ENCODE measurements around the gene SLC6A17. TPM values are rescaled to one million over a fixed set of nuclear protein-coding genes. Genes with fewer than 3 reads are reported as not detected.

Gene SLC6A17
- total RNA-seq, 1 experiment from 2014 or later, result not detected

DNA sequence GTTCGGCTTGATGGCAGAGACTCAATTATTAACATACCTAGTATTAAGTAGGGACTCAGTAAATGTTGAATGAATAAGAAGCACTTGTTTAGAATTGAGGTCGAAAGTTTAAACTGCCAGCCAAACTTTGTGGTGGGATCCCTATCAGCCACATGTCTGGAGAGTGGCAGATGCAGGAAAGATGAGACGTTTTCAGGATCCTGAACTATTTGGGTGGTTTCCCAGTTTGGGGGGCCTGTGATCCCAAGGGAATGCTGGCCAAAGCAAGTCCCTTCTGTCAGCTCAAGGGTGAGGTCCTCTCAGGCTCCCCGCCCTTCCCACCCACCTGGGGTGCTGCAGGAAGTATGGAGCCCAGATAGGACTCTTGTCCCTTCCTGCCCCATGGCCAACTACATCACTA lies 98.5 kb downstream of the SLC6A17 start:
- POLR2A ChIA-PET (ENCODE audit: low non-redundant PET), result no interaction called here
- Histone ChIP-seq H3K4me1 (ENCODE audit: insufficient read depth, low read length, poor library complexity, severe bottlenecking) (no peaks in the 10 kb centered on the region), H3K27ac (ENCODE audit: low read depth, low read length, poor library complexity, severe bottlenecking) (no peak overlapping the region), H3K36me3 (ENCODE audit: insufficient read depth, low read length, poor library complexity, severe bottlenecking) (no peaks in the 10 kb centered on the region), H3K9me3 (ENCODE audit: low read depth, low read length, poor library complexity, severe bottlenecking) (no peaks in the 10 kb centered on the region), H3K27me3 (replicated peaks; ENCODE audit: insufficient read depth, low read depth, low read length, poor library complexity) (no peaks in the 10 kb centered on the region), H3K4me3 (ENCODE audit: low read depth, low read length, poor library complexity, severe bottlenecking) (no peak overlapping the region)
- TF ChIP-seq CTCF (conservative IDR thresholded peaks at IDR 0.05; ENCODE audit: low read depth, low read length) (no peak), EZH2 (IDR thresholded peaks at IDR 0.05; ENCODE audit: borderline replicate concordance, low read depth, low read length, poor library complexity, severe bottlenecking) (no peak)
- CTCF ChIA-PET, result no interaction called here
- no TSS peak for BruUV-seq (replicated peaks)
- intact Hi-C loops (cut with micrococcal nuclease; ENCODE audit: unreplicated experiment), result no loop called here
- no peak for DNase-seq (ENCODE audit: low spot score)

DNA sequence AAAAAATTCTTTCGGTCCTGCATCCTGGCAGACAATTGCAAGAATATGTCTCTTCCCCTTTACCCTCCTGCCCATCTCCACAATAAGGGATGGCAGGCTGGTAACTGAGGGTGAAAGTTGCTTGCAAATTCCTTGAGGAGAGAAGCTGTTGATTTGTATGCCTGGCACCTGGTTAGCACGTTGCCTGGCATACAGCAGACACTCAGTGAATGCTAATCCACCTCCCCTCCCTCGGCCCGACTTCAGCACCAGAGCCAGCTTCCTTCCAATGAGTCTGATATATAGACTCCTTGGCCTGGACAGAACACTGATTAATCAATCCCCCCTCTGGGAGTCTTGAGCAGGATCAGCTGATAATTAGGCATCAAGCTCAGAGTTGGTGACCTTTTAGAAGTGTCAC lies 99.0 kb downstream of the SLC6A17 start:
- Histone ChIP-seq H3K4me3 (ENCODE audit: low read depth, low read length, poor library complexity, severe bottlenecking) (no peak overlapping the region), H3K9me3 (ENCODE audit: low read depth, low read length, poor library complexity, severe bottlenecking) (no peaks in the 10 kb centered on the region), H3K27me3 (replicated peaks; ENCODE audit: insufficient read depth, low read depth, low read length, poor library complexity) (no peaks in the 10 kb centered on the region), H3K36me3 (ENCODE audit: insufficient read depth, low read length, poor library complexity, severe bottlenecking) (no peaks in the 10 kb centered on the region), H3K27ac (ENCODE audit: low read depth, low read length, poor library complexity, severe bottlenecking) (no peak overlapping the region), H3K4me1 (ENCODE audit: insufficient read depth, low read length, poor library complexity, severe bottlenecking) (no peaks in the 10 kb centered on the region)
- ChIA-PET CTCF (no interaction called here), POLR2A (ENCODE audit: low non-redundant PET) (no interaction called here)
- intact Hi-C loops (cut with micrococcal nuclease; ENCODE audit: unreplicated experiment), result no loop called here
- TF ChIP-seq CTCF (conservative IDR thresholded peaks at IDR 0.05; ENCODE audit: low read depth, low read length) (no peak), EZH2 (IDR thresholded peaks at IDR 0.05; ENCODE audit: borderline replicate concordance, low read depth, low read length, poor library complexity, severe bottlenecking) (no peak)
- no TSS peak for BruUV-seq (replicated peaks)
- DNase-seq (ENCODE audit: low spot score), result no peak

DNA sequence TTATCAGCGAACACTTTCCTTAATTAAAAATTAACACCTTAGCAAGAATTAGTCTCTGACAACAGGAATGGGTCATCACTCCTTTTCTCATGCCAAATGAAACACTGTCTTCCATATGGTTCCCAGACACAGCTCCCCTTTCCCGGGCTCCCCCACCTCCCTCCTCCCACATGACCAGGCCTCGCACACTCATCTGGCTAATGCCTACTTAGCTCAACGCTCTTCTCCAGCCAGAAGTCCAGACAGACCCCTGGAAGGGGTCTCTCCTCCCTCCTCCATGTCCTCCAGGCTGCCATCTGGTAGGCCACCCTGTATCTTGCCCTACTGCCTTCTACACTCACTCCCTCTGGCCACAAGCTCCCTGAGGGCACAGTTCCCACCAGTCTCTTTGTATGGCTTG lies 99.7 kb downstream of the SLC6A17 start:
- no TSS peak for BruUV-seq (replicated peaks)
- POLR2A ChIA-PET (ENCODE audit: low non-redundant PET), result no interaction called here
- Histone ChIP-seq H3K36me3 (ENCODE audit: insufficient read depth, low read length, poor library complexity, severe bottlenecking) (no peaks in the 10 kb centered on the region), H3K4me1 (ENCODE audit: insufficient read depth, low read length, poor library complexity, severe bottlenecking) (no peaks in the 10 kb centered on the region), H3K4me3 (ENCODE audit: low read depth, low read length, poor library complexity, severe bottlenecking) (no peak overlapping the region), H3K27me3 (replicated peaks; ENCODE audit: insufficient read depth, low read depth, low read length, poor library complexity) (peaks cover 2% of the 10 kb centered on the region), H3K9me3 (ENCODE audit: low read depth, low read length, poor library complexity, severe bottlenecking) (no peaks in the 10 kb centered on the region), H3K27ac (ENCODE audit: low read depth, low read length, poor library complexity, severe bottlenecking) (no peak overlapping the region)
- no peak for DNase-seq (ENCODE audit: low spot score)
- TF ChIP-seq CTCF (conservative IDR thresholded peaks at IDR 0.05; ENCODE audit: low read depth, low read length), result no peak
- TF ChIP-seq EZH2 (IDR thresholded peaks at IDR 0.05; ENCODE audit: borderline replicate concordance, low read depth, low read length, poor library complexity, severe bottlenecking), result no peak
- intact Hi-C loops (cut with micrococcal nuclease; ENCODE audit: unreplicated experiment), result no loop called here
- CTCF ChIA-PET, result no interaction called here

Measured in A673 (cell line).